Osteoblast (primary cell): Measurements from ENCODE around the gene OPCML. TPM values are rescaled to one million over a fixed set of nuclear protein-coding genes. Genes with fewer than 3 reads are reported as not detected.
A peak's percentile ranks its signal among the peaks of the same experiment; 100 is the strongest.

ENCODE experiments used
- DNase-seq: peaks from one replicate; pipeline ENCODE4 v3.0.0; 2011; ENCODE audit warnings: low spot score, mixed read lengths; ENCODE audit not compliant: insufficient read length; ENCODE audit errors: missing footprints
- H2AFZ ChIP-seq: 2 replicates; pipeline ENCODE4 v1.6.0; 2011; ENCODE audit warnings: mild to moderate bottlenecking, low read length
- H3K27ac ChIP-seq: 2 replicates; pipeline ENCODE4 v1.5.1; 2011; ENCODE audit warnings: mild to moderate bottlenecking, low read depth, low read length, moderate library complexity
- H3K27me3 ChIP-seq: 2 replicates; pipeline ENCODE4 v1.6.0; 2012; ENCODE audit warnings: mild to moderate bottlenecking, control low read depth, inconsistent platforms, low read length, moderate library complexity; ENCODE audit not compliant: insufficient read depth
- H3K36me3 ChIP-seq: 2 replicates; pipeline ENCODE4 v1.5.1; 2011; ENCODE audit warnings: mild to moderate bottlenecking, low read length, control low read depth, moderate library complexity; ENCODE audit not compliant: insufficient read depth
- H3K4me1 ChIP-seq: 2 replicates; pipeline ENCODE4 v1.5.1; 2011; ENCODE audit warnings: mild to moderate bottlenecking, low read length, control low read depth, moderate library complexity; ENCODE audit not compliant: insufficient read depth
- H3K4me2 ChIP-seq: 2 replicates; pipeline ENCODE4 v1.6.0; 2011; ENCODE audit warnings: mild to moderate bottlenecking, low read length; ENCODE audit not compliant: insufficient read depth
- H3K4me3 ChIP-seq: fragments of 200-600 bp; sonication (generic); 3 replicates; pipeline ENCODE4 v1.5.1; 2012; ENCODE audit warnings: mild to moderate bottlenecking, low read length, inconsistent platforms; ENCODE audit not compliant: insufficient read depth
- H3K79me2 ChIP-seq: 2 replicates; pipeline ENCODE4 v1.6.0; 2012; ENCODE audit warnings: mild to moderate bottlenecking, low read length, control low read depth, inconsistent platforms; ENCODE audit not compliant: insufficient read depth
- H3K9me3 ChIP-seq: 2 replicates; pipeline ENCODE4 v1.5.1; 2011; ENCODE audit warnings: low read depth, low read length, control low read depth
- H4K20me1 ChIP-seq: 2 replicates; pipeline ENCODE4 v1.6.0; 2012; ENCODE audit warnings: mild to moderate bottlenecking, low read length, control low read depth; ENCODE audit not compliant: insufficient read depth
- total RNA-seq: library from RNA; depleted of rRNA; stranded (reverse); fragments of >200 nt; gene quantifications from 2 replicates; pipeline ENCODE4 v1.2.3, GENCODE V29; 2012
- TF ChIP-seq, protein P1 (sequence below): IDR thresholded peaks from 2 replicates; pipeline ENCODE4 v1.5.1; 2011; ENCODE audit warnings: mild to moderate bottlenecking, low read depth, low read length, moderate library complexity; ENCODE audit errors: extremely low read depth

Gene OPCML
- total RNA-seq, 1 donor: 0.36 TPM

DNA sequence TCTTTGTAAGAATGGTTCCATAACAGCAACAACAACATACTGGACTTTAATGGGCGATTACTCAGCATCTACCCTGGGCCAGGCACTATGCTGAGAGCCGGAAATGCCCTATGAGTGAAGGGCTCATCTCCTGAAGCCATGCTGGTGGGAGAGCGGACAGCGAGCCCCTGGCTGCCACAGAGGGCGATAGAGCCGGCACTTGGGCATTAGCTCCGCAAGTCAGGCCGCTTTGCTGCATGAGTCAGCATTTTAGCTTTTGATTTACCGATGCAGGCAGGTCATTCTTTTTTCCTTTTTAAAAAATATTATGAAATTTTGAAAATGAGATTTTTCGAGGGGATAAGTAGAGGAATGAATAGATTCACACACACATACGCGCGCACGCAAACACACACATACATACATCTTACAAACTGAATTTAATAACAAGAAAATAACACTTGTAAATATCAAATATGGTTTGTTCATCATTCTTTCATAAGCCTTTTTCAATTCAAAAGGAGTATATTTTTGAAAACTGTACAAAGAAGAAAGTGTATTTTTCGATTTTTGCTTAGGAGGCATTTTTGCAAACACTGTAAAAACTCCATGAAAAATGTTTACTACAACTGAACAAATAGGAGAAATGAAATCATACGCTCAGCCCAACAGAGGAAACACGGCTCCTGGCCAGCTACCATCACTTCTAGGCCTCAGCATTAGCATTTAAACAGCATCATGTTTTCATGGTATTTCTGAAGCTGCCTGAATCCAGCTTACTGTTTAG, 667.3 kb downstream of the OPCML start:
- peak overlapping the region; percentile 20 for H2AFZ ChIP-seq
- TF ChIP-seq, protein P1, sequence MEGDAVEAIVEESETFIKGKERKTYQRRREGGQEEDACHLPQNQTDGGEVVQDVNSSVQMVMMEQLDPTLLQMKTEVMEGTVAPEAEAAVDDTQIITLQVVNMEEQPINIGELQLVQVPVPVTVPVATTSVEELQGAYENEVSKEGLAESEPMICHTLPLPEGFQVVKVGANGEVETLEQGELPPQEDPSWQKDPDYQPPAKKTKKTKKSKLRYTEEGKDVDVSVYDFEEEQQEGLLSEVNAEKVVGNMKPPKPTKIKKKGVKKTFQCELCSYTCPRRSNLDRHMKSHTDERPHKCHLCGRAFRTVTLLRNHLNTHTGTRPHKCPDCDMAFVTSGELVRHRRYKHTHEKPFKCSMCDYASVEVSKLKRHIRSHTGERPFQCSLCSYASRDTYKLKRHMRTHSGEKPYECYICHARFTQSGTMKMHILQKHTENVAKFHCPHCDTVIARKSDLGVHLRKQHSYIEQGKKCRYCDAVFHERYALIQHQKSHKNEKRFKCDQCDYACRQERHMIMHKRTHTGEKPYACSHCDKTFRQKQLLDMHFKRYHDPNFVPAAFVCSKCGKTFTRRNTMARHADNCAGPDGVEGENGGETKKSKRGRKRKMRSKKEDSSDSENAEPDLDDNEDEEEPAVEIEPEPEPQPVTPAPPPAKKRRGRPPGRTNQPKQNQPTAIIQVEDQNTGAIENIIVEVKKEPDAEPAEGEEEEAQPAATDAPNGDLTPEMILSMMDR: no peak
- H3K4me2 ChIP-seq: no peak overlapping the region
- H3K36me3 ChIP-seq: no peaks in the 10 kb centered on the region
- no peak overlapping the region for H3K4me3 ChIP-seq
- H3K27ac ChIP-seq: no peak overlapping the region
- H3K4me1 ChIP-seq: peaks cover 10% of the 10 kb centered on the region
- no peaks in the 10 kb centered on the region for H3K9me3 ChIP-seq
- no peaks in the 10 kb centered on the region for H3K79me2 ChIP-seq
- H3K27me3 ChIP-seq: no peaks in the 10 kb centered on the region
- no peak for DNase-seq
- no peaks in the 10 kb centered on the region for H4K20me1 ChIP-seq

DNA sequence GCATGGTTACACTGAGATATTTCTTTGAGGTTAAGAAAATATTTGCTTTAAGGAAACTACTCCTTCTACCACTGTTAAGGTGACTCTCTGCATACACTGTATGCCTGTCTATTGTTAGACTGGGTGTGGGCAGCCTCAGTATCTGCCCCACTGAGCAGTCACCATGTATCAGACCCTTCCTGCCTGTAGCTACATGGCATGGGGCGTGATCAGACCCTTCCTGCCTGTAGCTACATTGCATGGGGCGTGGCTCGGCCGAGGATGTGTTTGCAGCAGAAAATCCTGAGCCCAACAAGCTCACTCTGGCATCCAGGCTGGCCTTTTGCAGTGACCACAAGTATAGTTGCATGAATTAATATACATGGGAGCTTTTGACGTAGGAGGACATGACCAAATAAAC, 669.4 kb downstream of the OPCML start:
- peak overlapping the region; percentile 41 for H2AFZ ChIP-seq
- H3K79me2 ChIP-seq: no peaks in the 10 kb centered on the region
- H3K9me3 ChIP-seq: no peaks in the 10 kb centered on the region
- H3K4me3 ChIP-seq: no peak overlapping the region
- H4K20me1 ChIP-seq: no peaks in the 10 kb centered on the region
- TF ChIP-seq, protein P1: no peak
- H3K27me3 ChIP-seq: no peaks in the 10 kb centered on the region
- H3K27ac ChIP-seq: no peak overlapping the region
- no peak overlapping the region for H3K4me2 ChIP-seq
- H3K36me3 ChIP-seq: no peaks in the 10 kb centered on the region
- H3K4me1 ChIP-seq: peaks cover 10% of the 10 kb centered on the region
- DNase-seq: no peak

DNA sequence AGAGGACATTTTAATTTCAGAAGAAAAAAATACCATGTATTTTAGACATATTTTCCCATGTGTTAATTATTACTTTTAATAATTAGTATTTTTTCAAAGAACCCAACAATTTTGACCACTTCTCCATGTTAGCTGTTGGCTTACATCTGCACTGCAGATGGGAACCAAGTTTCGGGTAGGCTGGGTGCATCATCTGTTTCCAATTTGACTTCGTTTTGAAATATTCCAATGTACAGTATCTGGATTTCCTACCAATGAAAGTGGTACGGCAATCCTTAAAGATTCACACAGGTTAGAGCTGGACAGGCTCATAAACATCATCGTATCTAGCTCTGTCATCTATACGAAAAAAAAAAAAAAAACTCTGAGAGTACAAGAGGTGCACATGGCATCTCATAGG, 670.2 kb downstream of the OPCML start:
- H3K4me3 ChIP-seq: no peak overlapping the region
- H2AFZ ChIP-seq: no peak overlapping the region
- DNase-seq: no peak
- H3K9me3 ChIP-seq: no peaks in the 10 kb centered on the region
- no peaks in the 10 kb centered on the region for H3K27me3 ChIP-seq
- H3K4me1 ChIP-seq: peaks cover 4% of the 10 kb centered on the region
- no peak overlapping the region for H3K27ac ChIP-seq
- H3K79me2 ChIP-seq: no peaks in the 10 kb centered on the region
- no peak overlapping the region for H3K4me2 ChIP-seq
- TF ChIP-seq, protein P1: no peak
- no peaks in the 10 kb centered on the region for H3K36me3 ChIP-seq
- no peaks in the 10 kb centered on the region for H4K20me1 ChIP-seq

DNA sequence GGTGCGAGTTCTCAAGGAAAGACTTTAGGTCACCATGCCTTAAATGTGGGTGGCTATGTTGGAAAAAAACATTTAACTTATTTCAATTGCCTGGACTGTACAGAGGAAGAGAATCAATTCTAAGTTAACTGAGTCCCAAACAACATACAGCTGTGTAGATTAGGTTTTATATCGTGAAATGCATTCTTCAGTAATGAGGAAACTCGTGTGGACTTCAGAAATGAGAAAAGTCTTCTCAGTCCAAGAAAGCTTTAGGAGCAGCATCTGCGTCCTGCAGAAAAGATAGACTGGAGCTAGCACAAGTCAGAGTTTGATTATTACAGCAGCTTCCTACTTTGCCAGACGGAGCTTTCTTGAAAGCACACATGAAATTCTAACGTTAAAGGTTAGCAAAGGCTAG, 673.0 kb downstream of the OPCML start:
- Histone ChIP-seq H3K79me2 (no peaks in the 10 kb centered on the region), H4K20me1 (no peaks in the 10 kb centered on the region), H3K4me2 (no peak overlapping the region), H3K9me3 (no peaks in the 10 kb centered on the region), H3K36me3 (no peaks in the 10 kb centered on the region), H3K27me3 (no peaks in the 10 kb centered on the region), H3K4me3 (no peak overlapping the region), H3K4me1 (no peaks in the 10 kb centered on the region), H3K27ac (no peak overlapping the region), H2AFZ (no peak overlapping the region)
- no peak for DNase-seq
- TF ChIP-seq, protein P1: no peak
